A673 (cell line): Measurements from ENCODE around the gene CHRM5. TPM values are rescaled to one million over a fixed set of nuclear protein-coding genes. Genes with fewer than 3 reads are reported as not detected.

Experiments
- BruUV-seq: library from RNA; stranded (reverse); fragments of 400-500 nt; replicated peaks from 2 replicates; lab custom pipeline; 2021; lab: Mats Ljungman, UMichigan
- CTCF ChIA-PET: fragments of 300-600 bp; sonication (Branson Sonifier 250); formaldehyde crosslinking; loops from one replicate; lab custom pipeline; 2022; ENCODE audit warnings: antibody characterized with exemption; lab: Charles Lee
- POLR2A ChIA-PET: fragments of 300-600 bp; sonication (Branson Sonifier 250); formaldehyde crosslinking; loops from one replicate; lab custom pipeline; 2022; ENCODE audit warnings: antibody characterized with exemption; ENCODE audit not compliant: low non-redundant PET; lab: Charles Lee
- DNase-seq: peaks from one replicate; pipeline ENCODE4 v3.0.0-alpha.2; 2015; ENCODE audit warnings: low spot score
- H3K27ac ChIP-seq: fragments of 200-600 bp; sonication (generic); 2 replicates; pipeline ENCODE4 v1.5.1; 2016; ENCODE audit warnings: mixed run types, low read depth, mild to moderate bottlenecking, mixed read lengths, antibody characterized with exemption, low read length; ENCODE audit not compliant: poor library complexity, severe bottlenecking
- H3K27me3 ChIP-seq: fragments of 200-600 bp; sonication (generic); replicated peaks from 2 replicates; pipeline ENCODE4 v1.6.1; 2017; ENCODE audit warnings: mixed run types, low read depth, mild to moderate bottlenecking, mixed read lengths, antibody characterized with exemption, low read length; ENCODE audit not compliant: insufficient read depth, poor library complexity
- H3K36me3 ChIP-seq: fragments of 200-600 bp; sonication (generic); 2 replicates; pipeline ENCODE4 v1.6.1; 2016; ENCODE audit warnings: mixed run types, mild to moderate bottlenecking, mixed read lengths, antibody characterized with exemption, low read length; ENCODE audit not compliant: insufficient read depth, poor library complexity, severe bottlenecking
- H3K4me1 ChIP-seq: fragments of 200-600 bp; sonication (generic); 2 replicates; pipeline ENCODE4 v1.6.1; 2017; ENCODE audit warnings: mixed run types, mild to moderate bottlenecking, mixed read lengths, antibody characterized with exemption, low read length; ENCODE audit not compliant: insufficient read depth, poor library complexity, severe bottlenecking
- H3K4me3 ChIP-seq: fragments of 200-600 bp; sonication (generic); 2 replicates; pipeline ENCODE4 v1.5.1; 2016; ENCODE audit warnings: low read depth, mixed run types, mild to moderate bottlenecking, mixed read lengths, low read length; ENCODE audit not compliant: poor library complexity, severe bottlenecking
- H3K9me3 ChIP-seq: fragments of 200-600 bp; sonication (generic); 2 replicates; pipeline ENCODE4 v1.6.1; 2016; ENCODE audit warnings: mixed run types, low read depth, mild to moderate bottlenecking, mixed read lengths, antibody characterized with exemption, low read length; ENCODE audit not compliant: poor library complexity, severe bottlenecking
- EZH2 ChIP-seq: fragments of 200-600 bp; sonication (generic); IDR thresholded peaks from 2 replicates; pipeline ENCODE4 v1.6.1; 2017; ENCODE audit warnings: borderline replicate concordance, low read depth, mild to moderate bottlenecking, mixed read lengths, antibody characterized with exemption, low read length; ENCODE audit not compliant: poor library complexity, severe bottlenecking
- intact Hi-C: fragments of 100-400 bp; cut with micrococcal nuclease; formaldehyde crosslinking; loops from one replicate; pipeline ENCODE4 v1.10.0; 2022; ENCODE audit not compliant: unreplicated experiment
- total RNA-seq: library from RNA; stranded (reverse); gene quantifications from 2 replicates; pipeline ENCODE4 v1.2.3, GENCODE V29; 2021
- TF ChIP-seq, protein P1 (sequence below): fragments of 300-800, 200-600 bp; sonication (generic); conservative IDR thresholded peaks from 2 replicates; pipeline ENCODE4 v1.5.1; 2017; ENCODE audit warnings: low read depth, mild to moderate bottlenecking, antibody characterized with exemption, low read length, moderate library complexity, mixed read lengths

The CHRM5 gene
- total RNA-seq, 1 experiment from 2014 or later: not detected

DNA sequence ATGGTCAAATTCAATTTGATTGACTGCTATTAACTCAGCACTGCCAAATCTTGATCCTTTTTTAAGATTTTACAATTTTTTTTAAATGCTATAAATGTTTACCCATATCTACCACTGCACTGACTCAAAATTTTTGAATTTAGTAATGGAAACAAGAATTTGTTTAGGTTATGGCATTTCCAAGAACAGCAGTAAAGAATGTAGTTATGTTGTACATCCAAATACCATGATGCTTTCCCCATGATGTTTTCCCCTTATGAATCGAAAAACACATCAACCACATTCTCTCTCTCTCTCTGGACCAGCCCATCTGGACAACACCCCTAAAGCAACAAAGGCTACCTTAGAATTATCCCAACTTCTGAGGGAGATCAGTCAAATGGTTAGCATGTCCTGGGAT, 14.2 kb downstream of the CHRM5 start:
- intact Hi-C loops: loop anchor here (10.0 kb wide), 1 partner anchor 218 kb away; no protein-coding TSS in a partner anchor
- H3K4me3 ChIP-seq: no peak overlapping the region
- H3K4me1 ChIP-seq: no peaks in the 10 kb centered on the region
- H3K27me3 ChIP-seq: no peaks in the 10 kb centered on the region
- no peak for TF ChIP-seq EZH2
- DNase-seq: no peak
- ChIA-PET CTCF (no interaction called here), POLR2A (no interaction called here)
- no peak overlapping the region for H3K27ac ChIP-seq
- no peaks in the 10 kb centered on the region for H3K36me3 ChIP-seq
- no peaks in the 10 kb centered on the region for H3K9me3 ChIP-seq
- no TSS peak for BruUV-seq

DNA sequence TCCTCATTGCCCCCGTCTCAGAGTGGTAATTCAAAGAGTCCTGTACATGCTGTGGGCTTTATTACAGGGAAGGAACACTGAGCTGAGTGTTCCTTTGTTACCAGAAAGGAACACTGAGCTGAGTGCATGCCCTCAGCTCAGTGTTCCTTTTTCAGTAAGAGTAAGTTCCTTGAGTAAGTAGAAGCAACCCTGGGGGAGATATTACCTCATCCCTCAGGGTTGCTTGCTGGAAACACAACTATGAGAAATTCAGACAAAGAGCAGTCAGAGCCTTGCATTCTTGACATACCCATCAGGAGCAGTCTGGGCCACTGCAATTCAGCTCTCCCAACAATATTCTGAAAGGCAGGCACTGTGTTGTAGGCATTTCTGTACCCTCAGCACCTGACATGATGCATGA, 17.0 kb downstream of the CHRM5 start:
- ChIA-PET CTCF (interaction anchor here (0.7 kb wide), 1 partner anchor 247 kb away, joined by 4 read pairs; no protein-coding TSS in a partner anchor), POLR2A (no interaction called here)
- H3K27ac ChIP-seq: no peak overlapping the region
- H3K4me1 ChIP-seq: no peaks in the 10 kb centered on the region
- DNase-seq: peak; percentile 10
- H3K9me3 ChIP-seq: no peaks in the 10 kb centered on the region
- H3K27me3 ChIP-seq: no peaks in the 10 kb centered on the region
- H3K4me3 ChIP-seq: no peak overlapping the region
- TF ChIP-seq EZH2: no peak
- TF ChIP-seq, protein P1, sequence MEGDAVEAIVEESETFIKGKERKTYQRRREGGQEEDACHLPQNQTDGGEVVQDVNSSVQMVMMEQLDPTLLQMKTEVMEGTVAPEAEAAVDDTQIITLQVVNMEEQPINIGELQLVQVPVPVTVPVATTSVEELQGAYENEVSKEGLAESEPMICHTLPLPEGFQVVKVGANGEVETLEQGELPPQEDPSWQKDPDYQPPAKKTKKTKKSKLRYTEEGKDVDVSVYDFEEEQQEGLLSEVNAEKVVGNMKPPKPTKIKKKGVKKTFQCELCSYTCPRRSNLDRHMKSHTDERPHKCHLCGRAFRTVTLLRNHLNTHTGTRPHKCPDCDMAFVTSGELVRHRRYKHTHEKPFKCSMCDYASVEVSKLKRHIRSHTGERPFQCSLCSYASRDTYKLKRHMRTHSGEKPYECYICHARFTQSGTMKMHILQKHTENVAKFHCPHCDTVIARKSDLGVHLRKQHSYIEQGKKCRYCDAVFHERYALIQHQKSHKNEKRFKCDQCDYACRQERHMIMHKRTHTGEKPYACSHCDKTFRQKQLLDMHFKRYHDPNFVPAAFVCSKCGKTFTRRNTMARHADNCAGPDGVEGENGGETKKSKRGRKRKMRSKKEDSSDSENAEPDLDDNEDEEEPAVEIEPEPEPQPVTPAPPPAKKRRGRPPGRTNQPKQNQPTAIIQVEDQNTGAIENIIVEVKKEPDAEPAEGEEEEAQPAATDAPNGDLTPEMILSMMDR: no peak
- intact Hi-C loops: loop anchor here (10.0 kb wide), 1 partner anchor 220 kb away; no protein-coding TSS in a partner anchor
- no TSS peak for BruUV-seq
- no peaks in the 10 kb centered on the region for H3K36me3 ChIP-seq

DNA sequence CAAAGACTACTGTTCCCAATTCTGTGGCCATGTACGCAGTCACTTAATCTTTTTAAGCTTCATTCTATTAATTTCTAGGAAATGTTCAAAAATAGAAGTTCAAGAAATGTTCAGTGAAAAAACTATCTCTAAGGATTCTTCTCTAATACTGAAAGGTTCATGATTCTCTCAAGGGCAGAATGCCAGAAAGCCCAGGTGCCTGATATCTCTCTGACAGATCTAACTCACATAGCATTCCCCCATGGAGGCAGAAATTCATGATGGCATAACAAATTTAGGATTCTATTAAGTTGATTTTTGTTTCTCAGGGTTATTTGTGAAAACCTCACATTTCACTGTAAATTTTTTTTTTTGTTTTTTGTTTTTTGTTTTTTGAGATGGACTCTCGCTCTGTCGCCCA, 17.5 kb downstream of the CHRM5 start:
- H3K27me3 ChIP-seq: no peaks in the 10 kb centered on the region
- H3K4me1 ChIP-seq: no peaks in the 10 kb centered on the region
- ChIA-PET POLR2A (no interaction called here), CTCF (interaction anchor here (0.7 kb wide), 1 partner anchor 248 kb away, joined by 4 read pairs; no protein-coding TSS in a partner anchor)
- DNase-seq: no peak
- no peaks in the 10 kb centered on the region for H3K36me3 ChIP-seq
- no peak overlapping the region for H3K27ac ChIP-seq
- BruUV-seq: no TSS peak
- no peak overlapping the region for H3K4me3 ChIP-seq
- TF ChIP-seq, protein P1: no peak
- no peak for TF ChIP-seq EZH2
- H3K9me3 ChIP-seq: no peaks in the 10 kb centered on the region
- intact Hi-C loops: loop anchor here (10.0 kb wide), 1 partner anchor 221 kb away; no protein-coding TSS in a partner anchor

- no peak overlapping the region for H3K27ac ChIP-seq
- CTCF ChIA-PET: no interaction called here
- no peaks in the 10 kb centered on the region for H3K27me3 ChIP-seq
- H3K4me3 ChIP-seq: no peak overlapping the region
- intact Hi-C loops: loop anchor here (10.0 kb wide), 1 partner anchor 223 kb away; no protein-coding TSS in a partner anchor
- H3K9me3 ChIP-seq: no peaks in the 10 kb centered on the region
- H3K4me1 ChIP-seq: no peaks in the 10 kb centered on the region
- POLR2A ChIA-PET: no interaction called here
- H3K36me3 ChIP-seq: no peaks in the 10 kb centered on the region
- BruUV-seq: no TSS peak
- no peak for DNase-seq
- TF ChIP-seq, protein P1: no peak
- TF ChIP-seq EZH2: no peak
These were observed 19.1 kb downstream of the CHRM5 start for GRCh38 chr15:33987444-33987843.
